H1 (cell line): ENCODE data around the gene CXCL1. TPM values are rescaled to one million over a fixed set of nuclear protein-coding genes. Genes with fewer than 3 reads are reported as not detected.

ENCODE experiments used
- CTCF ChIA-PET: fragments of 300-600 bp; sonication (Branson Sonifier 250); formaldehyde crosslinking; loops from one replicate; lab custom pipeline; 2021; ENCODE audit not compliant: partially characterized antibody; lab: Charles Lee
- POLR2A ChIA-PET: fragments of 300-600 bp; sonication (Branson Sonifier 250); formaldehyde crosslinking; loops from one replicate; lab custom pipeline; 2021; ENCODE audit warnings: inconsistent platforms; ENCODE audit not compliant: partially characterized antibody; lab: Charles Lee
- DNase-seq, 2 experiments: peaks; one replicate each; pipeline versions ENCODE4 v3.0.0 to v3.0.0-alpha.2; 2010 to 2022; ENCODE audit warnings: low spot score in 2 of 2, low read depth in 1 of 2, mixed read lengths in 1 of 2
- FAIRE-seq: peaks from 2 replicates; lab custom pipeline; 2011; peaks lifted over from hg19 to GRCh38; lab: Jason Lieb, UNC
- H2AFZ ChIP-seq: 2 replicates; pipeline ENCODE4 v1.8.1; 2012; ENCODE audit warnings: low read length, inconsistent platforms
- H2AK5ac ChIP-seq: 2 replicates; pipeline ENCODE4 v1.6.1; 2013; ENCODE audit warnings: low read depth, low read length
- H2BK120ac ChIP-seq: replicated peaks from 2 replicates; pipeline ENCODE3; 2013; ENCODE audit warnings: low read depth, low read length, inconsistent platforms
- H2BK12ac ChIP-seq: 2 replicates; pipeline ENCODE4 v1.6.1; 2013; ENCODE audit warnings: low read depth, low read length
- H2BK15ac ChIP-seq: 2 replicates; pipeline ENCODE4 v1.6.1; 2013; ENCODE audit warnings: low read length
- H2BK20ac ChIP-seq: 2 replicates; pipeline ENCODE4 v1.6.1; 2013; ENCODE audit warnings: low read length
- H2BK5ac ChIP-seq: 2 replicates; pipeline ENCODE4 v1.6.1; 2013; ENCODE audit warnings: low read depth, low read length
- H3K14ac ChIP-seq: 2 replicates; pipeline ENCODE4 v1.6.1; 2013; ENCODE audit warnings: inconsistent platforms; ENCODE audit not compliant: insufficient read length
- H3K18ac ChIP-seq: 2 replicates; pipeline ENCODE4 v1.6.1; 2013; ENCODE audit warnings: low read length; ENCODE audit errors: extremely low read depth
- H3K23ac ChIP-seq: 2 replicates; pipeline ENCODE4 v1.6.1; 2013; ENCODE audit warnings: inconsistent platforms; ENCODE audit not compliant: insufficient read length
- H3K23me2 ChIP-seq: 2 replicates; pipeline ENCODE4 v1.6.1; 2013; ENCODE audit warnings: low read depth, low read length
- H3K27ac ChIP-seq: 2 replicates; pipeline ENCODE4 v1.6.1; 2011; ENCODE audit warnings: low read depth, low read length, inconsistent platforms
- H3K27me3 ChIP-seq, 4 experiments: replicated peaks in 1 of 4; 1 replicate in 1 of 4; 2 replicates in 3 of 4; pipeline versions ENCODE4 v1.6.1 to v1.8.1; 2011 to 2013; ENCODE audit warnings: low read length in 3 of 4, mild to moderate bottlenecking in 3 of 4, inconsistent platforms in 2 of 4, mixed read lengths in 2 of 4, moderate library complexity in 1 of 4; ENCODE audit not compliant: control insufficient read depth in 3 of 4, insufficient read depth in 3 of 4; ENCODE audit errors: extremely low read depth in 1 of 4
- H3K36me3 ChIP-seq, 4 experiments: 2 replicates each; pipeline versions ENCODE4 v1.6.1 to v1.8.1; 2011 to 2013; ENCODE audit warnings: mild to moderate bottlenecking in 4 of 4, low read length in 3 of 4, moderate library complexity in 2 of 4, control low read depth in 1 of 4, inconsistent platforms in 1 of 4; ENCODE audit not compliant: insufficient read depth in 4 of 4, control insufficient read depth in 2 of 4
- H3K4ac ChIP-seq: replicated peaks from 2 replicates; pipeline ENCODE3; 2013; ENCODE audit warnings: low read length, low read depth, mixed read lengths, inconsistent platforms; ENCODE audit not compliant: insufficient read length
- H3K4me1 ChIP-seq, 4 experiments: replicated peaks in 1 of 4; 1 replicate in 1 of 4; 2 replicates in 3 of 4; pipeline versions ENCODE4 v1.6.1 to v1.8.1; 2011 to 2013; ENCODE audit warnings: low read length in 3 of 4, inconsistent platforms in 2 of 4, mixed read lengths in 1 of 4; ENCODE audit not compliant: insufficient read depth in 4 of 4, control insufficient read depth in 3 of 4
- H3K4me2 ChIP-seq, 2 experiments: 2 replicates each; pipeline versions ENCODE4 v1.6.1 to v1.8.1; 2011 to 2013; ENCODE audit warnings: low read depth in 2 of 2, low read length in 2 of 2, control low read depth in 1 of 2, inconsistent platforms in 1 of 2, mild to moderate bottlenecking in 1 of 2; ENCODE audit not compliant: insufficient read depth in 1 of 2
- H3K4me3 ChIP-seq, 4 experiments: fragments of 200-600, 300-600 bp in 1 of 4; sonication (generic), shearing (Covaris generic), sonication (Bioruptor Twin) in 1 of 4; 2 replicates each; pipeline versions ENCODE4 v1.5.1 to v1.8.1; 2011 to 2016; ENCODE audit warnings: low read length in 4 of 4, low read depth in 3 of 4, control low read depth in 2 of 4, inconsistent platforms in 2 of 4, mild to moderate bottlenecking in 2 of 4, mixed read lengths in 1 of 4, moderate library complexity in 1 of 4; ENCODE audit not compliant: insufficient read depth in 2 of 4; ENCODE audit errors: extremely low read depth in 1 of 4
- H3K56ac ChIP-seq: replicated peaks from 2 replicates; pipeline ENCODE3; 2013; ENCODE audit warnings: low read depth, mild to moderate bottlenecking, mixed read lengths, low read length, inconsistent platforms; ENCODE audit not compliant: insufficient read length
- H3K79me1 ChIP-seq: 2 replicates; pipeline ENCODE4 v1.6.1; 2013; ENCODE audit warnings: low read depth, low read length, control low read depth
- H3K79me2 ChIP-seq, 2 experiments: 2 replicates each; pipeline versions ENCODE4 v1.6.1 to v1.8.1; 2012 to 2013; ENCODE audit warnings: low read length in 2 of 2, mild to moderate bottlenecking in 2 of 2, inconsistent platforms in 1 of 2; ENCODE audit not compliant: insufficient read depth in 2 of 2, control insufficient read depth in 1 of 2
- H3K9ac ChIP-seq, 4 experiments: replicated peaks in 1 of 4; 1 replicate in 1 of 4; 2 replicates in 3 of 4; pipeline versions ENCODE4 v1.6.1 to v1.8.1; 2011 to 2013; ENCODE audit warnings: low read depth in 3 of 4, low read length in 3 of 4, control low read depth in 2 of 4, mild to moderate bottlenecking in 2 of 4, moderate library complexity in 2 of 4, inconsistent platforms in 1 of 4; ENCODE audit errors: extremely low read depth in 1 of 4
- H3K9me3 ChIP-seq, 2 experiments: 2 replicates each; pipeline versions ENCODE4 v1.6.1 to v1.8.1; 2012 to 2013; ENCODE audit warnings: mild to moderate bottlenecking in 2 of 2, moderate library complexity in 2 of 2, control low read depth in 1 of 2, inconsistent platforms in 1 of 2, low read depth in 1 of 2, low read length in 1 of 2, mixed read lengths in 1 of 2; ENCODE audit not compliant: insufficient read depth in 2 of 2
- H4K20me1 ChIP-seq, 2 experiments: replicated peaks in 1 of 2; 2 replicates each; pipeline versions ENCODE3 to v1.8.1; 2011 to 2013; ENCODE audit warnings: inconsistent platforms in 2 of 2, low read length in 2 of 2, mild to moderate bottlenecking in 1 of 2; ENCODE audit not compliant: insufficient read depth in 2 of 2, control insufficient read depth in 1 of 2
- H4K5ac ChIP-seq: 2 replicates; pipeline ENCODE4 v1.6.1; 2013; ENCODE audit warnings: low read length, low read depth, mixed read lengths, inconsistent platforms; ENCODE audit not compliant: insufficient read length
- H4K8ac ChIP-seq: 2 replicates; pipeline ENCODE4 v1.8.0; 2013; ENCODE audit warnings: mild to moderate bottlenecking, moderate library complexity, low read length, inconsistent platforms; ENCODE audit not compliant: insufficient read depth; ENCODE audit errors: extremely low read depth
- H4K91ac ChIP-seq: replicated peaks from 2 replicates; pipeline ENCODE3; 2013; ENCODE audit warnings: low read length, mixed read lengths, inconsistent platforms; ENCODE audit not compliant: insufficient read length
- GTF2F1 ChIP-seq: IDR thresholded peaks from 2 replicates; pipeline ENCODE4 v1.6.1; 2012; ENCODE audit warnings: low read depth, low read length, improper control_type of control experiment, borderline replicate concordance
- SRF ChIP-seq: IDR thresholded peaks from 2 replicates; pipeline ENCODE4 v1.6.1; 2011; ENCODE audit warnings: mild to moderate bottlenecking, low read depth, low read length, moderate library complexity
- WGBS, 2 experiments: shearing (Covaris generic) in 1 of 2; methylation state at CpG; one replicate each; pipeline versions ENCODE4 v1.1.6 to v1.1.7; 2013 to 2015; ENCODE audit warnings: low lambda C conversion rate in 2 of 2, mixed read lengths in 2 of 2, inconsistent platforms in 1 of 2, low coverage in 1 of 2, missing lambda C conversion rate in 1 of 2; ENCODE audit not compliant: insufficient replicate concordance in 2 of 2, insufficient coverage in 1 of 2, insufficient read length in 1 of 2; ENCODE audit errors: extremely low coverage in 1 of 2, missing lambda C conversion rate in 1 of 2; 5-methylcytosine and 5-hydroxymethylcytosine counted together
- polyA plus RNA-seq, 7 experiments: library from polyadenylated mRNA; depleted of rRNA in 3 of 7; stranded (reverse) in 5 of 7; unstranded in 2 of 7; fragments of >200 nt in 5 of 7; fragments of 200-250 nt in 2 of 7; gene quantifications; 1 replicate in 5 of 7; 2 replicates in 1 of 7; 4 replicates in 1 of 7; pipeline versions ENCODE4 v1.2.1 to v1.2.3, GENCODE V29; 2011 to 2013; ENCODE audit warnings: missing spikeins in 2 of 7, mixed read lengths in 2 of 7
- total RNA-seq: library from RNA; stranded (reverse); fragmentation: NEBNext Ultra II Directional; extraction: Animal tissue kit (Norgen Biotek cat#: 25700); gene quantifications from 2 replicates; pipeline ENCODE4 v1.2.1, GENCODE V29; 2021

CXCL1 gene
- total and polyA plus RNA-seq, 2 of the 8 experiments (the other 6 are each of a cell fraction or from before 2014, with no cell fraction given) = 0.77 to 0.80 TPM

DNA sequence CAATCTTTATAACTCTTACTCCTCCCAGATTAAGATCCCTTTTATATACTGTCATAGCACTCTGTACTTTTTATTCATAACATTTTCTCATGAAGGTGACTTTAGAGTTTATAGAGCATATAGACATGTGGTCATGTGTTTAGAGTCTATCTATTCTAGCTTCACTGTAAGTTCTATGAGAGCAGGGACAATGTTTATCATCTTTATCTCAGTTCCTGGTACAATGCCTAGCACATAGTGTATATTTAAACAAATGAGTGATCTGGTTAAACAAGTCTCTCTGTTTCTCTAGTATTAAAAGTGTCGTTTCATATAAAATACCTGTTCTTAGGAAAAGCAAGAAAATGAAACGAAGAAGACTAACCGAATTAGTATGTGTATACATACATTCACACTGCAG lies 29.5 kb upstream of the CXCL1 start:
- Histone ChIP-seq H3K4ac (no peak overlapping the region), H2BK20ac (no peak overlapping the region), H2BK15ac (no peak overlapping the region), H2AFZ (no peak overlapping the region), H3K9ac (no peak overlapping the region), H3K23me2 (peaks cover 4% of the 10 kb centered on the region; the same call in 1 of the 2 replicates), H4K5ac (no peak overlapping the region), H4K8ac (no peak overlapping the region), H2BK120ac (no peak overlapping the region), H4K20me1 (no peaks in the 10 kb centered on the region), H3K4me3 (no peak overlapping the region), H3K79me1 (no peaks in the 10 kb centered on the region), H2BK12ac (no peak overlapping the region), H3K9me3 (no peaks in the 10 kb centered on the region), H3K27me3 (no peaks in the 10 kb centered on the region; a peak in 1 of 7 replicates), H3K23ac (no peak overlapping the region), H3K4me1 (no peaks in the 10 kb centered on the region), H3K56ac (no peak overlapping the region), H3K36me3 (no peaks in the 10 kb centered on the region), H3K18ac (no peak overlapping the region), H2AK5ac (no peak overlapping the region), H3K79me2 (no peaks in the 10 kb centered on the region), H3K4me2 (no peak overlapping the region), H2BK5ac (no peak overlapping the region), H3K14ac (no peak overlapping the region), H3K27ac (no peak overlapping the region), H4K91ac (no peak overlapping the region)
- TF ChIP-seq GTF2F1 = no peak
- no peak for TF ChIP-seq SRF
- no peak for DNase-seq
- POLR2A ChIA-PET = no interaction called here
- no peak for FAIRE-seq
- CTCF ChIA-PET = interaction anchor here (0.7 to 2.5 kb wide), 5 partner anchors 13 to 769 kb away, joined by 3 to 9 read pairs (median 3); partner anchors contain the start of gene PF4V1
- 96% methylated on average over 3 of the region's 3 CpGs; no CpG with 5 or more reads in 1 of the 2 experiments for WGBS, 2 experiments
